Measurements from ENCODE around the gene PRR5L.
"Not testable (repeated sequence)": the region's sequence is repeated elsewhere in the genome, so short reads cannot be mapped to it uniquely, and the experiment has no call there.

The PRR5L gene

DNA sequence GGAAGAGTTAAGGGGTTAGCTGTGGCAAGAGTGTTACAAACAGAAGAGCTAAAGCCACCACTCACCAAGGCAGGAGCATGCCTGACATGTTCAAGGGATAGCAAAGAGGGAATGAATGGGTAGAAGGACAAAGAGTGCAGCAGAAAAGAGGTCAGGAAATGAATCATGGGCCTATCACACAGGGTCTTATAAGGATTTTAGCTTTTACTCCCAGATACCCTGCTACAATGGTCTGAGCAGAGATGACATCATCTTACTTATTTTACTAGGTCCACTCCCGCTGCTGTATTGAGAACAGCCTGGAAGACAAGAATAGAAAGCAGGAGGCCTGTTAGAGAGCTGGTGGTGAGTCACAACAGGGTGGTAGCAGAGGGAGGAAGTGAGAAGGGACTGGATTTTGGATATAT is 204.2 kb downstream of the PRR5L start:
- TF ChIP-seq ZFX (IDR thresholded peaks at IDR 0.05; ENCODE audit: borderline replicate concordance): no peak
- TF ChIP-seq, protein P1, sequence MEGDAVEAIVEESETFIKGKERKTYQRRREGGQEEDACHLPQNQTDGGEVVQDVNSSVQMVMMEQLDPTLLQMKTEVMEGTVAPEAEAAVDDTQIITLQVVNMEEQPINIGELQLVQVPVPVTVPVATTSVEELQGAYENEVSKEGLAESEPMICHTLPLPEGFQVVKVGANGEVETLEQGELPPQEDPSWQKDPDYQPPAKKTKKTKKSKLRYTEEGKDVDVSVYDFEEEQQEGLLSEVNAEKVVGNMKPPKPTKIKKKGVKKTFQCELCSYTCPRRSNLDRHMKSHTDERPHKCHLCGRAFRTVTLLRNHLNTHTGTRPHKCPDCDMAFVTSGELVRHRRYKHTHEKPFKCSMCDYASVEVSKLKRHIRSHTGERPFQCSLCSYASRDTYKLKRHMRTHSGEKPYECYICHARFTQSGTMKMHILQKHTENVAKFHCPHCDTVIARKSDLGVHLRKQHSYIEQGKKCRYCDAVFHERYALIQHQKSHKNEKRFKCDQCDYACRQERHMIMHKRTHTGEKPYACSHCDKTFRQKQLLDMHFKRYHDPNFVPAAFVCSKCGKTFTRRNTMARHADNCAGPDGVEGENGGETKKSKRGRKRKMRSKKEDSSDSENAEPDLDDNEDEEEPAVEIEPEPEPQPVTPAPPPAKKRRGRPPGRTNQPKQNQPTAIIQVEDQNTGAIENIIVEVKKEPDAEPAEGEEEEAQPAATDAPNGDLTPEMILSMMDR (IDR thresholded peaks at IDR 0.05): no peak
- no peak overlapping the region for H3K27ac ChIP-seq

DNA sequence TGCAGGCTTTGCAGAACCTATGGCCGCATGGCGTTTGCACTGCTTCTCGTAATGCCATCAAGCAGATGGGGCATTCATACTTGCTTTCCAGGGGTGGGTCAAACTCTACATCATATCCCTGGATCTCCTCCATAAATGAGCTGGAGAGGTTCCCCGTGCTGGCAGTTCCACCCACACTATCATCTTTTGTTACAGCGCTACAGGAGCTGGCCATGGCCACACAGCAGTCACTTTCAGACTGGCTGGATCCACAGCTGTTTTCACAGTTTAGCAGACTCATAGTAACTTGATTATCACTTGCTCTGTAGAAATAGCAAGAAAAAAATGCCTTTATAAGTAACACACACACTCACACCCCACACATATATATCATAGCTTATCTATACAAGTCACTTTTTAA is 205.1 kb downstream of the PRR5L start:
- no peak for TF ChIP-seq ZFX (IDR thresholded peaks at IDR 0.05; ENCODE audit: borderline replicate concordance)
- TF ChIP-seq, protein P1 (IDR thresholded peaks at IDR 0.05): no peak
- no peak overlapping the region for H3K27ac ChIP-seq

DNA sequence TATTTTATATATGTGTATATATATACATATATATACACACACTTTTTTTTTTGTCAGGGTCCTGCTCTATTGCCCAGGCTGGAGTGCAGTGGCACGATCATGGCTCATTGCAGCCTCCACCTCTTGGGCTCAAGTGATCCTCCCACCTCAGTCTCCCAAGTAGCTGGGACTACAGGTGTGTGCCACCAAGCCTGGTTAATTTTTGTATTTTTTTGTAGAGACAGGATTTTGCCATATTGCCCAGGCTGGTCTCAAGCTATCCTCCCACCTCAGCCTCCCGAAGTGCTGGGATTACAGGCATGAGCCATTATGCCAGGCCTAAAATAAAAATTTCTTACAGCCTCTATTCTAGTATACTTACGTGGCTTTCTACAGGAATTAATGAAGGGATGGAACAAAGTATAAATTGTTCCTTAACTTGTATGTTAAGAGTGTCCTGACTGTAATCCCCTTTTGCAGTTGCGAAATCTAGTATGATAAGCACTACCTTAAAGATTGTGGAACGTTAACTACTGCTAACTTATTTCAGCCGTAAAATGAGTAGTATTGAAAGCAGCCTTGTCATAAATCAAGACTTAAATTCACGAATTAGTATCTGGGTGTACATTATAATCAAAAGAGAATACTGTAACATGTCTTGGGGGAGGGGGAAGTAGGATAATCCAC is 211.9 kb downstream of the PRR5L start:
- no peak overlapping the region for H3K27ac ChIP-seq
- TF ChIP-seq, protein P1 (IDR thresholded peaks at IDR 0.05): no peak
- no peak for TF ChIP-seq ZFX (IDR thresholded peaks at IDR 0.05; ENCODE audit: borderline replicate concordance)

DNA sequence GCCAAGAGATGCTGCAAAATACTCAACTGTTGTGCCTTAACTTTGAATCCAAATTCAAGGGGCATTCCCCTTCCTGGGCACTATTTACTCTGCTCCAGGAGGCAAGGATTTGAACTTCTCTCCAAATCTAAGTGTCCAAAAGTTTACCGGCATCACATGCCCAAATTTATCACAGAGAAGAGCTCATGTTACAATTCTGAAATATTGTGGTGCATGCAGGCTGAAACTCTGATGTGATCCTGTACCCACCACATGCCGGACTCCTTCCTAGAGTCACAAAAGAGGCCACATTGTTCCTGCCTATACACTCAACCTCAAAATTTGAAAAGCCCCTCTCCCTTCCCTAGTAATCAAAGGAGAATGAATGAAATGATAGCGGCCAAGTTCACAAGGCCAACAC is 212.7 kb downstream of the PRR5L start:
- TF ChIP-seq, protein P1 (IDR thresholded peaks at IDR 0.05): no peak
- no peak for TF ChIP-seq ZFX (IDR thresholded peaks at IDR 0.05; ENCODE audit: borderline replicate concordance)
- H3K27ac ChIP-seq: no peak overlapping the region

DNA sequence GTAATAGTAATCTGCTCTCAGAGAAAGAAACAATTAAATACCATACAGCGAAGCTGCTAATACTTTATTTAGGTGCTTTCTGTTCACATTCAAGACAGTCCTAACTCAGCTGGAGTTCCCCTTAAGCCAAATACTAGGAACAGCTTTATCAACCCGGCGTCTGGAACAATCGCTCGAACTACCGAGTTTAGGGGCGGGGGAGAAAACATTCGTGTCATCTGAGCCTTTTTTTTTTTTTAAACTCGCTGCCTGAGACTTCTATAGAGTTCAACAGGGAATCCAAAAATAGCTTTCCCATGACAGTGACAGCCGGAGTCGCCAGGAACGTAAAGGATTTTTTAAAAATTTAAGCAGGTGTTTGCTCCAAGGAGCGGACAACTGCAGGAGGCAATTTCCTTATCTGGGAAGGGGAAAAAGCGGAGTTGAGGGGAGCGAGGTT is 213.1 kb downstream of the PRR5L start:
- TF ChIP-seq, protein P1 (IDR thresholded peaks at IDR 0.05): no peak
- no peak for TF ChIP-seq ZFX (IDR thresholded peaks at IDR 0.05; ENCODE audit: borderline replicate concordance)
- no peak overlapping the region for H3K27ac ChIP-seq

DNA sequence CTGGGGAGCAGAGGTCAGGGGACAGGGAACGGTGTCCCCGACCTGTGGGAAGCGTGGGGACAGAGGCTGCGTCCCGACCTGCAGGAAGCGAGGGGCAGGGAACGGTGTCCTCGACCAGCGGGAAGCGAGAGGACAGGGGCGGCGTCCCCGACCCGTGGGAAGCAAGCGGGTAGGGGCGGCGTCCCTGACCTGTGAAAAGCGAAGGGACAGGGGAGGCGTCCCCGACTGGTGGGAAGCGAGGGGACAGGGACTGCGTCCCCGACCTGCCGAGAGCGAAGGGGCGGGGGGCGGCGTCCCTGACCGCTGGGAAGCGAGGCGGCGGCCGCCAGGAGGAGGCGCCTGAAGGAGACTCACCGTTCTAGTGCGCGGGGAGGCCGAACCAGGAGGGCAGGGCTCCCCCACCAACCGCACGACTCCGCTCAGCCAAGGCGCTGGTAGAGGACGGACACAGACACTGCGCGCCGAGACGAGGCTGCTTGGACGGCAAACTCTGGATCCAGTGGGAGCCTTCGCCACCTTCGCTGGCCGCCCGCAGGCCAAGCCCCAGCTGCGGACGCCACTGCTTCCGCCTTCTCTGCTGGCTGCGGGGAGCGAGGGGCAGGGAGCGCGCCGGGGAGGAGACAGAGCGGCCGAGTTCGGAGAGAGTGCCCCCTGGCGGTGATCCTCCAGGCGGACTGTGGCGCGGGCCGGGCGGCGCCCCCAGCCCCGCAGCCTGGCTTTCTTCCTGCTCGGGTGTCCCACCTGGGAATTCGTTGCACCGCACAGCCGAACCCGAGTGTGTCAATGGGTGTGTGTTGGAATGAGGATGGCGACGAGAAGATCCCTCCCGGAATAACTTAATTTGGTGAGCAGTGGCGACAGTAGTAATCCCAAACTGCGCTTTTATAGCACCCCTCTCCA is 213.9 kb downstream of the PRR5L start, which contains the start of gene TRAF6:
Gene TRAF6, minus strand, starts transcription at position 579 of the 900 bp plus-strand sequence. CDS start 8,757 bp downstream, outside the sequence.
- peak within 1 kb of the TSS; percentile 44; the same call in 1 of the 2 replicates for H3K27ac ChIP-seq
- TF ChIP-seq, protein P1 (IDR thresholded peaks at IDR 0.05): peak; percentile 92
- TF ChIP-seq ZFX (IDR thresholded peaks at IDR 0.05; ENCODE audit: borderline replicate concordance): no peak

DNA sequence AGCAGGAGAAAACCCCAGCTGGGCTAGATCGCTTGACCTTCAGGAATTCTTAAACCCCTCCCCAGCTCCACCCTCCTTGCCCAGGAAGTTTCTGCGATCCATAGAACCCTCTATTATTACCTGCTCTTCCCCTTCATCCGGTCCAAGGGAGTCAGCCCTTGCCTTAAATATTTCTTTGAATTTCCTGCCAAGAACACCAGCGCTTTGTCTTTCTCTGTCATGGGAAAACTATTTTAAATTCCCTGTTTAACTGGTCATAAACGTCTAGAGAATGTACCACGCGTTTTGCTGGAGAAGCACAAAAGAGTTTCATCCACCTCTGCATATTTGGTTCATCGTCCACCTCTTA is 214.5 kb downstream of the PRR5L start:
- H3K27ac ChIP-seq: no peak overlapping the region
- TF ChIP-seq, protein P1 (IDR thresholded peaks at IDR 0.05): no peak
- no peak for TF ChIP-seq ZFX (IDR thresholded peaks at IDR 0.05; ENCODE audit: borderline replicate concordance)

DNA sequence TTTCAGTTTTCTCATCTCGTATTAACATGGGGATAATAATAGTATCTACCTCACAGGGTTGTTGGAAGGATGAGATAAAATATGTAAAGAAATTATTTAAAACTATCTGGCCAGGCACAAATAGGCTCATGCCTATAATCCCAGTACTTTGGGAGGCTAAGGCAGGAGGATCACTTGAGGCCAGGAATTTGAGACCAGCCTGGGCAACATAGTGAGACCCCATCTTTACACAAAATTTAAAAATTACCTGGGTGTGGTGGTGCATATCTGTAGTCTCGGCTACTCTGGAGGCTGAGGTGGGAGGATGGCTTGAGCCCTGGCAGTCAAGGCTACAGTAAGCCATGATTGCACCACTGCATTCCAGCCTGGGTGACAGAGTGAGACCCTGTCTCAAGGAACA is 215.0 kb downstream of the PRR5L start:
- not testable (repeated sequence) for H3K27ac ChIP-seq

Measured in 22Rv1 (cell line).